A673 (cell line): Measurements from ENCODE around the gene ZNF184. TPM values are rescaled to one million over a fixed set of nuclear protein-coding genes. Genes with fewer than 3 reads are reported as not detected.

ENCODE experiments used
- BruUV-seq: library from RNA; stranded (reverse); fragments of 400-500 nt; replicated peaks from 2 replicates; lab custom pipeline; 2021; lab: Mats Ljungman, UMichigan
- CTCF ChIA-PET: fragments of 300-600 bp; sonication (Branson Sonifier 250); formaldehyde crosslinking; loops from one replicate; lab custom pipeline; 2022; ENCODE audit warnings: antibody characterized with exemption; lab: Charles Lee
- POLR2A ChIA-PET: fragments of 300-600 bp; sonication (Branson Sonifier 250); formaldehyde crosslinking; loops from one replicate; lab custom pipeline; 2022; ENCODE audit warnings: antibody characterized with exemption; ENCODE audit not compliant: low non-redundant PET; lab: Charles Lee
- DNase-seq: peaks from one replicate; pipeline ENCODE4 v3.0.0-alpha.2; 2015; ENCODE audit warnings: low spot score
- H3K27ac ChIP-seq: fragments of 200-600 bp; sonication (generic); 2 replicates; pipeline ENCODE4 v1.5.1; 2016; ENCODE audit warnings: mixed run types, low read depth, mild to moderate bottlenecking, mixed read lengths, antibody characterized with exemption, low read length; ENCODE audit not compliant: poor library complexity, severe bottlenecking
- H3K27me3 ChIP-seq: fragments of 200-600 bp; sonication (generic); replicated peaks from 2 replicates; pipeline ENCODE4 v1.6.1; 2017; ENCODE audit warnings: mixed run types, low read depth, mild to moderate bottlenecking, mixed read lengths, antibody characterized with exemption, low read length; ENCODE audit not compliant: insufficient read depth, poor library complexity
- H3K36me3 ChIP-seq: fragments of 200-600 bp; sonication (generic); 2 replicates; pipeline ENCODE4 v1.6.1; 2016; ENCODE audit warnings: mixed run types, mild to moderate bottlenecking, mixed read lengths, antibody characterized with exemption, low read length; ENCODE audit not compliant: insufficient read depth, poor library complexity, severe bottlenecking
- H3K4me1 ChIP-seq: fragments of 200-600 bp; sonication (generic); 2 replicates; pipeline ENCODE4 v1.6.1; 2017; ENCODE audit warnings: mixed run types, mild to moderate bottlenecking, mixed read lengths, antibody characterized with exemption, low read length; ENCODE audit not compliant: insufficient read depth, poor library complexity, severe bottlenecking
- H3K4me3 ChIP-seq: fragments of 200-600 bp; sonication (generic); 2 replicates; pipeline ENCODE4 v1.5.1; 2016; ENCODE audit warnings: low read depth, mixed run types, mild to moderate bottlenecking, mixed read lengths, low read length; ENCODE audit not compliant: poor library complexity, severe bottlenecking
- H3K9me3 ChIP-seq: fragments of 200-600 bp; sonication (generic); 2 replicates; pipeline ENCODE4 v1.6.1; 2016; ENCODE audit warnings: mixed run types, low read depth, mild to moderate bottlenecking, mixed read lengths, antibody characterized with exemption, low read length; ENCODE audit not compliant: poor library complexity, severe bottlenecking
- CTCF ChIP-seq: fragments of 300-800, 200-600 bp; sonication (generic); conservative IDR thresholded peaks from 2 replicates; pipeline ENCODE4 v1.5.1; 2017; ENCODE audit warnings: low read depth, mild to moderate bottlenecking, antibody characterized with exemption, low read length, moderate library complexity, mixed read lengths
- EZH2 ChIP-seq: fragments of 200-600 bp; sonication (generic); IDR thresholded peaks from 2 replicates; pipeline ENCODE4 v1.6.1; 2017; ENCODE audit warnings: borderline replicate concordance, low read depth, mild to moderate bottlenecking, mixed read lengths, antibody characterized with exemption, low read length; ENCODE audit not compliant: poor library complexity, severe bottlenecking
- intact Hi-C: fragments of 100-400 bp; cut with micrococcal nuclease; formaldehyde crosslinking; loops from one replicate; pipeline ENCODE4 v1.10.0; 2022; ENCODE audit not compliant: unreplicated experiment
- total RNA-seq: library from RNA; stranded (reverse); gene quantifications from 2 replicates; pipeline ENCODE4 v1.2.3, GENCODE V29; 2021

The ZNF184 gene
- total RNA-seq, 1 experiment from 2014 or later = 19.1 TPM

- H3K4me1 ChIP-seq = no peaks in the 10 kb centered on the region
- ChIA-PET CTCF (no interaction called here), POLR2A (no interaction called here)
- no peaks in the 10 kb centered on the region for H3K36me3 ChIP-seq
- TF ChIP-seq EZH2 (no peak), CTCF (no peak)
- no TSS peak for BruUV-seq
- no peak overlapping the region for H3K4me3 ChIP-seq
- no peak for DNase-seq
- H3K27ac ChIP-seq = no peak overlapping the region
- intact Hi-C loops = no loop called here
- H3K27me3 ChIP-seq = no peaks in the 10 kb centered on the region
- H3K9me3 ChIP-seq = no peaks in the 10 kb centered on the region
These were observed 21.2 kb upstream of the ZNF184 start for GRCh38 chr6:27494103-27494502.

GRCh38 chr6:27492631-27493190 is 19.8 kb upstream of the ZNF184 start:
- TF ChIP-seq CTCF (no peak), EZH2 (no peak)
- BruUV-seq = no TSS peak
- Histone ChIP-seq H3K4me3 (no peak overlapping the region), H3K9me3 (no peaks in the 10 kb centered on the region), H3K4me1 (no peaks in the 10 kb centered on the region), H3K27me3 (no peaks in the 10 kb centered on the region), H3K36me3 (no peaks in the 10 kb centered on the region), H3K27ac (no peak overlapping the region)
- ChIA-PET POLR2A (no interaction called here), CTCF (no interaction called here)
- intact Hi-C loops = no loop called here
- no peak for DNase-seq

GRCh38 chr6:27479319-27480182 is 6.6 kb upstream of the ZNF184 start:
- H3K36me3 ChIP-seq = no peaks in the 10 kb centered on the region
- CTCF ChIA-PET = no interaction called here
- intact Hi-C loops = loop anchor here (2.0 to 10.0 kb wide), 5 partner anchors 67 to 305 kb away; no protein-coding TSS in a partner anchor
- TF ChIP-seq CTCF = no peak
- no peak for TF ChIP-seq EZH2
- peak overlapping the region; percentile 71 for H3K27ac ChIP-seq
- no peaks in the 10 kb centered on the region for H3K27me3 ChIP-seq
- no peaks in the 10 kb centered on the region for H3K9me3 ChIP-seq
- H3K4me3 ChIP-seq = peak overlapping the region; percentile 62
- DNase-seq = peak; percentile 91
- BruUV-seq = no TSS peak
- H3K4me1 ChIP-seq = peaks cover 4% of the 10 kb centered on the region
- POLR2A ChIA-PET = no interaction called here
